ENCODE data around the gene MCEMP1. TPM values are rescaled to one million over a fixed set of nuclear protein-coding genes. Genes with fewer than 3 reads are reported as not detected.

MCEMP1 gene
- not detected for total RNA-seq

- WGBS, 2 donors: 34 to 35% methylated on average over 10 of the region's 10 CpGs
Measured at GRCh38 chr19:7676854-7677253, at the start of gene MCEMP1. Gene MCEMP1 (plus strand): TSS chr19:7677090. CDS start chr19:7677121, 31 bp downstream.

GRCh38 chr19:7627166-7627565, 49.7 kb upstream of the MCEMP1 start:
- DNase-seq (ENCODE audit: low spot score in 2 of 2): no peak
- TF ChIP-seq CTCF (IDR thresholded peaks at IDR 0.05) (no peak), POLR2A (IDR thresholded peaks at IDR 0.05) (no peak)
- no peak overlapping the region for H3K4me3 ChIP-seq (ENCODE audit: low read depth, poor library complexity, severe bottlenecking)
- WGBS, 2 donors: 94% methylated on average over 21 to 24 of the region's 24 CpGs
- intact Hi-C loops (cut with DNase I; ENCODE audit: low total_unique reads): no loop called here

More at GRCh38 chr19:7676854-7677253, at the start of gene MCEMP1:
- no peak for TF ChIP-seq CTCF (IDR thresholded peaks at IDR 0.05)
- TF ChIP-seq POLR2A (IDR thresholded peaks at IDR 0.05): no peak
- H3K4me3 ChIP-seq (ENCODE audit: low read depth, poor library complexity, severe bottlenecking): no peak within 1 kb of the TSS
- peak in 1 of 2 donors; percentile 88 for DNase-seq (ENCODE audit: low spot score in 2 of 2)
- intact Hi-C loops (cut with DNase I; ENCODE audit: low total_unique reads): no loop called here

GRCh38 chr19:7628589-7629311, 48.1 kb upstream of the MCEMP1 start:
- TF ChIP-seq POLR2A (IDR thresholded peaks at IDR 0.05) (no peak), CTCF (IDR thresholded peaks at IDR 0.05) (no peak)
- 5 to 7% methylated on average over 15 of the region's 15 CpGs for WGBS, 2 donors
- no peak for DNase-seq (ENCODE audit: low spot score in 2 of 2)
- peak overlapping the region; percentile 99 for H3K4me3 ChIP-seq (ENCODE audit: low read depth, poor library complexity, severe bottlenecking)
- intact Hi-C loops (cut with DNase I; ENCODE audit: low total_unique reads): no loop called here

GRCh38 chr19:7629347-7630054, 47.4 kb upstream of the MCEMP1 start, which contains the start of the genes PET100 and XAB2:
Gene PET100 (plus strand): TSS chr19:7629793. CDS start chr19:7629834, 41 bp downstream.
Gene XAB2 (minus strand): TSS chr19:7629545. CDS start chr19:7629527, 18 bp downstream.
- DNase-seq (ENCODE audit: low spot score in 2 of 2): peak; percentile 98 to 99
- intact Hi-C loops (cut with DNase I; ENCODE audit: low total_unique reads): no loop called here
- TF ChIP-seq CTCF (IDR thresholded peaks at IDR 0.05) (no peak), POLR2A (IDR thresholded peaks at IDR 0.05) (peak in 1 of 2 donors; percentile 25)
- 1% methylated on average over 40 of the region's 40 CpGs for WGBS, 2 donors
- peak within 1 kb of the TSS; percentile 99 for H3K4me3 ChIP-seq (ENCODE audit: low read depth, poor library complexity, severe bottlenecking)

GRCh38 chr19:7631577-7631976, 45.3 kb upstream of the MCEMP1 start:
- no peak for TF ChIP-seq POLR2A (IDR thresholded peaks at IDR 0.05)
- no peak for TF ChIP-seq CTCF (IDR thresholded peaks at IDR 0.05)
- DNase-seq (ENCODE audit: low spot score in 2 of 2): no peak
- intact Hi-C loops (cut with DNase I; ENCODE audit: low total_unique reads): no loop called here
- WGBS, 2 donors: 91 to 93% methylated on average over 12 of the region's 12 CpGs
- no peak overlapping the region for H3K4me3 ChIP-seq (ENCODE audit: low read depth, poor library complexity, severe bottlenecking)

Measured in lower leg skin (tissue), 4 donors.